GM20431 (cell line): ENCODE data around the gene ATXN7.

Source experiments
- in situ Hi-C: fragments of 300-500 bp; cut with MseI, MboI; formaldehyde crosslinking; loops from one replicate; pipeline ENCODE4 v1.15.0; 2020; ENCODE audit warnings: low sequenced_read_pairs; ENCODE audit not compliant: unreplicated experiment

The ATXN7 gene

GRCh38 chr3:63976872-63977200 is 113.2 kb downstream of the ATXN7 start:
- in situ Hi-C loops = no loop called here

GRCh38 chr3:63977893-63978292 is 114.2 kb downstream of the ATXN7 start:
- in situ Hi-C loops = no loop called here

- in situ Hi-C loops = no loop called here
Measured at GRCh38 chr3:63979093-63979885, 115.6 kb downstream of the ATXN7 start.

GRCh38 chr3:63980019-63980418 is 116.4 kb downstream of the ATXN7 start:
- in situ Hi-C loops = no loop called here

- in situ Hi-C loops = no loop called here
Measured at GRCh38 chr3:63980830-63981498, 117.3 kb downstream of the ATXN7 start.

- in situ Hi-C loops = no loop called here
Measured at GRCh38 chr3:63981980-63982379, 118.3 kb downstream of the ATXN7 start.

GRCh38 chr3:63984391-63984790 is 120.7 kb downstream of the ATXN7 start:
- in situ Hi-C loops = no loop called here

GRCh38 chr3:63986146-63986545 is 122.5 kb downstream of the ATXN7 start:
- in situ Hi-C loops = no loop called here

- in situ Hi-C loops = no loop called here
Measured at GRCh38 chr3:63986831-63987230, 123.2 kb downstream of the ATXN7 start.

GRCh38 chr3:63988943-63989342 is 125.3 kb downstream of the ATXN7 start:
- in situ Hi-C loops = no loop called here

- in situ Hi-C loops = no loop called here
Measured at GRCh38 chr3:63990204-63990603, 126.5 kb downstream of the ATXN7 start.

- in situ Hi-C loops = no loop called here
Measured at GRCh38 chr3:63990733-63991132, 127.1 kb downstream of the ATXN7 start.

- in situ Hi-C loops = no loop called here
Measured at GRCh38 chr3:63991666-63992065, 128.0 kb downstream of the ATXN7 start.

- in situ Hi-C loops = no loop called here
Measured at GRCh38 chr3:63992516-63993209, 129.0 kb downstream of the ATXN7 start.

- in situ Hi-C loops = no loop called here
Measured at GRCh38 chr3:63993653-63994079, 130.0 kb downstream of the ATXN7 start.

- in situ Hi-C loops = no loop called here
Measured at GRCh38 chr3:63995086-63995485, 131.4 kb downstream of the ATXN7 start.

GRCh38 chr3:63998852-63999754 is 135.4 kb downstream of the ATXN7 start:
- in situ Hi-C loops = no loop called here

- in situ Hi-C loops = no loop called here
Measured at GRCh38 chr3:64000453-64001055, 136.9 kb downstream of the ATXN7 start.

GRCh38 chr3:64002233-64002632 is 138.6 kb downstream of the ATXN7 start:
- in situ Hi-C loops = no loop called here

- in situ Hi-C loops = no loop called here
Measured at GRCh38 chr3:64003589-64003988, 139.9 kb downstream of the ATXN7 start.
